K562 (cell line): ENCODE data around the gene PTGR3. TPM values are rescaled to one million over a fixed set of nuclear protein-coding genes. Genes with fewer than 3 reads are reported as not detected.

Experiments used
- ATF7 ChIP-seq: fragments of 450-650 bp; IDR thresholded peaks from 2 replicates; pipeline ENCODE4 v1.7.1; 2014; ENCODE audit warnings: mild to moderate bottlenecking, moderate library complexity
- BCOR ChIP-seq: fragments of 450-650 bp; IDR thresholded peaks from 2 replicates; pipeline ENCODE4 v1.6.1; 2016
- ELF2 ChIP-seq: fragments of 250-450 bp; sonication (Bioruptor Pico); IDR thresholded peaks from 2 replicates; pipeline ENCODE4 v1.5.0; 2021; ENCODE audit warnings: mild to moderate bottlenecking
- FOXK1 ChIP-seq: sonication (generic); formaldehyde crosslinking; IDR thresholded peaks from 2 replicates; pipeline ENCODE4 v1.8.0; 2022; ENCODE audit warnings: missing genetic modification reagents, mild to moderate bottlenecking, borderline replicate concordance
- GABPB2 ChIP-seq: fragments of 250-450 bp; sonication (Bioruptor Pico); conservative IDR thresholded peaks from 2 replicates; pipeline ENCODE4 v1.5.1; 2021; ENCODE audit warnings: mild to moderate bottlenecking
- IRF2 ChIP-seq: sonication (generic); formaldehyde crosslinking; IDR thresholded peaks from 2 replicates; pipeline ENCODE4 v1.8.1; 2022; ENCODE audit warnings: mild to moderate bottlenecking, missing genetic modification reagents
- KAT2B ChIP-seq: IDR thresholded peaks from one replicate; pipeline ENCODE4 v1.6.1; 2012; ENCODE audit warnings: low read depth, mild to moderate bottlenecking, control low read depth, inconsistent platforms, low read length, moderate library complexity
- LCOR ChIP-seq: sonication (generic); formaldehyde crosslinking; IDR thresholded peaks from 2 replicates; pipeline ENCODE4 v1.8.0; 2022; ENCODE audit warnings: mild to moderate bottlenecking, missing genetic modification reagents
- PHF8 ChIP-seq: fragments of 200-600 bp; sonication (generic); IDR thresholded peaks from 2 replicates; pipeline ENCODE4 v1.6.1; 2012; ENCODE audit warnings: mixed run types, mild to moderate bottlenecking, inconsistent platforms, low read length, moderate library complexity, borderline replicate concordance
- RBM14 ChIP-seq: fragments of 200-400 bp; formaldehyde crosslinking; IDR thresholded peaks from 2 replicates; pipeline ENCODE4 v1.6.1; 2018; ENCODE audit warnings: low read depth, mild to moderate bottlenecking, low read length, moderate library complexity, borderline replicate concordance; ENCODE audit not compliant: insufficient read depth
- RFX5 ChIP-seq: IDR thresholded peaks from 2 replicates; pipeline ENCODE4 v1.6.1; 2011; ENCODE audit warnings: low read depth, mild to moderate bottlenecking, improper control_type of control experiment, low read length
- SMARCA5 ChIP-seq: fragments of 450-650 bp; IDR thresholded peaks from 2 replicates; pipeline ENCODE4 v1.6.1; 2016
- TAF1 ChIP-seq: IDR thresholded peaks from 2 replicates; pipeline ENCODE4 v1.6.1; 2011; ENCODE audit warnings: mild to moderate bottlenecking, low read length, moderate library complexity; ENCODE audit not compliant: insufficient read depth, control insufficient read depth, severe bottlenecking; ENCODE audit errors: extremely low read depth
- TAF9B ChIP-seq: fragments of 450-650 bp; IDR thresholded peaks from 2 replicates; pipeline ENCODE4 v1.6.1; 2018; ENCODE audit warnings: mild to moderate bottlenecking; ENCODE audit not compliant: partially characterized antibody
- ZBTB17 ChIP-seq: fragments of 450-650 bp; formaldehyde crosslinking; IDR thresholded peaks from 2 replicates; pipeline ENCODE4 v1.4.0; 2020; ENCODE audit warnings: mild to moderate bottlenecking
- ZNF217 ChIP-seq: sonication (generic); formaldehyde crosslinking; IDR thresholded peaks from 2 replicates; pipeline ENCODE4 v1.8.0; 2022; ENCODE audit warnings: mild to moderate bottlenecking, missing genetic modification reagents
- ZNF274 ChIP-seq: IDR thresholded peaks from 2 replicates; pipeline ENCODE4 v1.6.1; 2011; ENCODE audit warnings: low read depth, mild to moderate bottlenecking, low read length, moderate library complexity, borderline replicate concordance
- ZNF507 ChIP-seq: conservative IDR thresholded peaks from 2 replicates; pipeline ENCODE4 v1.6.1; 2017; ENCODE audit warnings: missing genetic modification characterization, missing compliant biosample characterization
- polyA plus RNA-seq, 8 experiments: library from polyadenylated mRNA; depleted of rRNA in 4 of 8; stranded (reverse) in 5 of 8; unstranded in 3 of 8; fragments of >200 nt; fragmentation: Nextera tagmentation in 2 of 8; fragmentation: Illumina TruSeq in 1 of 8; extraction: Ambion mirVana in 2 of 8; extraction: Trizol in 1 of 8; gene quantifications; 2 replicates each; pipeline versions ENCODE4 v1.2.1 to v1.2.3, GENCODE V29; 2011 to 2014; ENCODE audit warnings: inconsistent platforms in 1 of 8, missing spikeins in 1 of 8
- total RNA-seq, 7 experiments: library from RNA; depleted of rRNA in 6 of 7; stranded (reverse); fragments of >200 nt in 6 of 7; fragmentation: Illumina TruSeq in 2 of 7; extraction: Trizol in 2 of 7; gene quantifications; 2 replicates each; pipeline versions ENCODE4 v1.2.1 to v1.2.3, GENCODE V29; 2011 to 2021; ENCODE audit warnings: low replicate concordance in 1 of 7
- TF ChIP-seq, protein P1 (sequence below): fragments of 250-450 bp; sonication (Bioruptor Pico); IDR thresholded peaks from 2 replicates; pipeline ENCODE4 v1.4.0; 2020
- TF ChIP-seq, protein P2 (sequence below): fragments of 250-450 bp; sonication (Bioruptor Pico); IDR thresholded peaks from 2 replicates; pipeline ENCODE4 v1.4.0; 2020
- TF ChIP-seq, protein P3 (sequence below), 3 experiments: fragments of 200-800 bp in 1 of 3; sonication (Bioruptor generic) in 1 of 3; sonication (generic) in 1 of 3; formaldehyde crosslinking in 1 of 3; IDR thresholded peaks; 2 replicates each; pipeline versions ENCODE4 v1.6.1 to v1.8.0; 2016 to 2022; ENCODE audit warnings: mild to moderate bottlenecking in 2 of 3, missing compliant biosample characterization in 2 of 3, missing genetic modification characterization in 2 of 3, missing genetic modification reagents in 1 of 3

Gene PTGR3
- total and polyA plus RNA-seq, 9 of the 15 experiments (the other 6 are each of a cell fraction or from before 2014, with no cell fraction given) = 4.1 to 32.3 (median 15.3) TPM

DNA sequence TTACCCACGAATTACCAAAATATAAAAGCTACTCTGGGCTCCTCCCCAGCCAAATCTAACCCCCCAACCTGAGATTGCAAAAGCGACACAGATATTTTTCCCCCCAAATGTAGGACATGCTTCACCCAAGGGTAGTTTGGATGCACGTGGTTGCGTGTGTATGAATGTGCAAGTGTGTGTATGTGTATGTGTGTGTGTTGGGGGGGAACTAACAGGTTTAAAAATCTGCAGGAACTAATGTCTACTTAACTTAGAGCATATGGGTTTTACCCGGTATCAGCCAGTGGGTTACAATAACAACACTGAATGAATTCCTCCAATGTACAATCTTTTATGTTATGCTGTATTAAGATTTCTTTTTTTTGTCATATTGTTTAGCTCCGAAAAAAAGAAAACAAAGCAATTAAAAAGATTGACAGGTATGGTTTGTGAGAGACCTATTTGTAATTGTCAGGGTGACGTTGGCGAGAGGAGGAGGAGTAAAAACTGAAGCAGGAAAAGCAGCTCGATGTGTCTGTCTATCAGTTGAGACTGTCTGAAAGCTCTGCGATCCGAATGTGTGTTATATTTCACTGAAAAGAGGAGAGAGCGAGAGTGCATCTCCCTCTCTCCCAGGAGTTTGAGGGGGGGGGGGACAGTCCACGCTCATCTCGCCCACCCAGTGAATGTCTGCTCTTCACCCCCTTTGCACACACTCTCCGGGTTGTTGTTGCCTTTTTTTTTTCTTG lies 1.5 kb upstream of the PTGR3 start, which contains the start of gene TSHZ1 (continued):
- no peak for TF ChIP-seq FOXK1 (CRISPR knock-in tag)
- no peak for TF ChIP-seq KAT2B
- no peak for TF ChIP-seq BCOR
- TF ChIP-seq RFX5 = no peak
- no peak for TF ChIP-seq LCOR (CRISPR knock-in tag)
- no peak for TF ChIP-seq IRF2 (CRISPR knock-in tag)
- peak; percentile 28; the same call in 1 of the 2 replicates for TF ChIP-seq ATF7
- TF ChIP-seq, protein P1, sequence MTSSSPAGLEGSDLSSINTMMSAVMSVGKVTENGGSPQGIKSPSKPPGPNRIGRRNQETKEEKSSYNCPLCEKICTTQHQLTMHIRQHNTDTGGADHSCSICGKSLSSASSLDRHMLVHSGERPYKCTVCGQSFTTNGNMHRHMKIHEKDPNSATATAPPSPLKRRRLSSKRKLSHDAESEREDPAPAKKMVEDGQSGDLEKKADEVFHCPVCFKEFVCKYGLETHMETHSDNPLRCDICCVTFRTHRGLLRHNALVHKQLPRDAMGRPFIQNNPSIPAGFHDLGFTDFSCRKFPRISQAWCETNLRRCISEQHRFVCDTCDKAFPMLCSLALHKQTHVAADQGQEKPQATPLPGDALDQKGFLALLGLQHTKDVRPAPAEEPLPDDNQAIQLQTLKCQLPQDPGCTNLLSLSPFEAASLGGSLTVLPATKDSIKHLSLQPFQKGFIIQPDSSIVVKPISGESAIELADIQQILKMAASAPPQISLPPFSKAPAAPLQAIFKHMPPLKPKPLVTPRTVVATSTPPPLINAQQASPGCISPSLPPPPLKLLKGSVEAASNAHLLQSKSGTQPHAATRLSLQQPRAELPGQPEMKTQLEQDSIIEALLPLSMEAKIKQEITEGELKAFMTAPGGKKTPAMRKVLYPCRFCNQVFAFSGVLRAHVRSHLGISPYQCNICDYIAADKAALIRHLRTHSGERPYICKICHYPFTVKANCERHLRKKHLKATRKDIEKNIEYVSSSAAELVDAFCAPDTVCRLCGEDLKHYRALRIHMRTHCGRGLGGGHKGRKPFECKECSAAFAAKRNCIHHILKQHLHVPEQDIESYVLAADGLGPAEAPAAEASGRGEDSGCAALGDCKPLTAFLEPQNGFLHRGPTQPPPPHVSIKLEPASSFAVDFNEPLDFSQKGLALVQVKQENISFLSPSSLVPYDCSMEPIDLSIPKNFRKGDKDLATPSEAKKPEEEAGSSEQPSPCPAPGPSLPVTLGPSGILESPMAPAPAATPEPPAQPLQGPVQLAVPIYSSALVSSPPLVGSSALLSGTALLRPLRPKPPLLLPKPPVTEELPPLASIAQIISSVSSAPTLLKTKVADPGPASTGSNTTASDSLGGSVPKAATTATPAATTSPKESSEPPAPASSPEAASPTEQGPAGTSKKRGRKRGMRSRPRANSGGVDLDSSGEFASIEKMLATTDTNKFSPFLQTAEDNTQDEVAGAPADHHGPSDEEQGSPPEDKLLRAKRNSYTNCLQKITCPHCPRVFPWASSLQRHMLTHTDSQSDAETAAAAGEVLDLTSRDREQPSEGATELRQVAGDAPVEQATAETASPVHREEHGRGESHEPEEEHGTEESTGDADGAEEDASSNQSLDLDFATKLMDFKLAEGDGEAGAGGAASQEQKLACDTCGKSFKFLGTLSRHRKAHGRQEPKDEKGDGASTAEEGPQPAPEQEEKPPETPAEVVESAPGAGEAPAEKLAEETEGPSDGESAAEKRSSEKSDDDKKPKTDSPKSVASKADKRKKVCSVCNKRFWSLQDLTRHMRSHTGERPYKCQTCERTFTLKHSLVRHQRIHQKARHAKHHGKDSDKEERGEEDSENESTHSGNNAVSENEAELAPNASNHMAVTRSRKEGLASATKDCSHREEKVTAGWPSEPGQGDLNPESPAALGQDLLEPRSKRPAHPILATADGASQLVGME = no peak
- TF ChIP-seq ZNF274 = no peak
- TF ChIP-seq ZBTB17 (CRISPR knock-in tag) = peak; percentile 99
- TF ChIP-seq TAF1 = peak; percentile 79
- no peak for TF ChIP-seq ZNF507 (tag)
- no peak for TF ChIP-seq GABPB2 (CRISPR knock-in tag)
- TF ChIP-seq, protein P2, sequence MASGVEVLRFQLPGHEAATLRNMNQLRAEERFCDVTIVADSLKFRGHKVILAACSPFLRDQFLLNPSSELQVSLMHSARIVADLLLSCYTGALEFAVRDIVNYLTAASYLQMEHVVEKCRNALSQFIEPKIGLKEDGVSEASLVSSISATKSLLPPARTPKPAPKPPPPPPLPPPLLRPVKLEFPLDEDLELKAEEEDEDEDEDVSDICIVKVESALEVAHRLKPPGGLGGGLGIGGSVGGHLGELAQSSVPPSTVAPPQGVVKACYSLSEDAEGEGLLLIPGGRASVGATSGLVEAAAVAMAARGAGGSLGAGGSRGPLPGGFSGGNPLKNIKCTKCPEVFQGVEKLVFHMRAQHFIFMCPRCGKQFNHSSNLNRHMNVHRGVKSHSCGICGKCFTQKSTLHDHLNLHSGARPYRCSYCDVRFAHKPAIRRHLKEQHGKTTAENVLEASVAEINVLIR (CRISPR knock-in tag) = peak; percentile 43; the same call in 1 of the 2 replicates
- TF ChIP-seq SMARCA5 = no peak
- TF ChIP-seq PHF8 = peak; percentile 26; the same call in 1 of the 2 replicates
- TF ChIP-seq ELF2 = no peak
- no peak for TF ChIP-seq ZNF217 (CRISPR knock-in tag)
- TF ChIP-seq RBM14 = no peak
- TF ChIP-seq TAF9B = peak; percentile 19
- TF ChIP-seq, protein P3, sequence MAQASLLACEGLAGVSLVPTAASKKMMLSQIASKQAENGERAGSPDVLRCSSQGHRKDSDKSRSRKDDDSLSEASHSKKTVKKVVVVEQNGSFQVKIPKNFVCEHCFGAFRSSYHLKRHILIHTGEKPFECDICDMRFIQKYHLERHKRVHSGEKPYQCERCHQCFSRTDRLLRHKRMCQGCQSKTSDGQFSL (CRISPR knock-in tag; IDR thresholded peaks at IDR 0.05) = no peak
- TF ChIP-seq, protein P3 (tag; IDR thresholded peaks at IDR 0.05) = peak in 1 of 2 experiments; percentile 76; a peak in 2 of 4 replicates
